Activated CD4-positive, CD25-positive, alpha-beta regulatory T cell (primary cell): Measurements from ENCODE around the gene PDE6D.
A peak's percentile ranks its signal among the peaks of the same experiment; 100 is the strongest.

ENCODE experiments used
- DNase-seq, 4 experiments: peaks; one replicate each; lab custom pipeline; 2025; lab: John Stamatoyannopoulos, UW

Gene PDE6D

DNA sequence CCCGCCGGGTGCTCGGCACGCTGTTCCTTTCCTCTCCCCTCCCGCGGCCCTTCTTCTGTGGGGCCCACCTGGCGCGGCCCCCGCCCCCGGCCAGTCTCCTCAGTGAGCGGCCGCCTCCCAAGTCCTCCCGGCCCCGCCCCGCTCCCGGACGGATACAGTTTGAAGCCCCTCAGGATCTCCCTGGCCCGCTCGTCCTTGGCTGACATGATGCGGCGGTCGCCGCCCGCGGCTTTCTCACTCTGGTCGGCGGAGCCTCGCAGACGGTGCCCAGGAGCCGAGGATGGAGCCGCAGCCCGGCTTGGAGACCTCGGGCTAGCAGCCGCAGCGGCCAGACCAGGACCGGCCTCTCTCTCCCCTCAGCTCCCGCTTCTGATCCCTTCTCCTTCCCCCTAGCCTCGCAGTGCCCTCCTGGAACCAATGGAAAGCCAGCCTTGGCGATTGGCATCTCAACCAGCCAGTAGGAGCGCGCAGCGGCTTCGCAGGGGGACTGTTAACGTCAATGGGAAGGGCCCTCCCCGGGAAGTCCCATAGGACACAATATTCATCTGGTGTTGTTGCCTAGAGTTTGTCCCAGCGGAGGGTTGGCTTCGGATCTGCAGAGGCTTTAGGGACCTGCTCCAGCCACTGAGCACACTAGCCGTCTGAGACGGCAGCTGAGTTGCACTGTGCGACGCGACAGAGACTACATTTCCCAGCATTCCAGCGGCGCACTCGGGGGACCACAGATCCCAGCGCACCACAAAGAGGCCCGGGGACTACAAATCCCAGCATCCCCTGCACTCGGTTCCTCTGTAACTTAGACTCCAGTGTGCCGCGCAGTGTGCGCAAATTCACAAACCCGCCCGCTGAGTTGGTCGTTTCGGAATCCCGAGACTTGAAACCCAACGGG is at the start of gene PDE6D:
TSS of gene PDE6D (minus strand) at position 374 of the 889 bp plus-strand sequence. CDS start at position 206, 168 bp downstream.
- peak; percentile 83 to 97 (median 86) for DNase-seq

DNA sequence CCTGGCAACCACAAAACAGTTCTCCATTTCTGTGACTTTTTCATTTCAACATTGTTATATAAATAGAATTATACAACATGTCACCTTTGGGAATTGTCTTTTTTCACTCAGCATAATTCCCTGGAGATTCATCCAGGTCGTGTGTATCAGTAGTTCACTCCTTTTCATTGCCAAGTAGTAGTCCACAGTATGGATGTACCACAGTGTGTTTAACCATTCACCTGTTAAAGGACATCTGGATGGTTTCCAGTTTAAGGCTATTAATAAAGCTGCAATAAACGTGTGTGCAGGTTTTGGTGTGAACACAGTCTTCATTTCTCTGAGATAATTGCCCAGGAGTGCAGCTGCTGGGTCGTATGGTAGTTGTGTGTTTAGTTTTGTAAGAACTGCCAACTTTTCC is 40.8 kb upstream of the PDE6D start:
- no peak for DNase-seq

DNA sequence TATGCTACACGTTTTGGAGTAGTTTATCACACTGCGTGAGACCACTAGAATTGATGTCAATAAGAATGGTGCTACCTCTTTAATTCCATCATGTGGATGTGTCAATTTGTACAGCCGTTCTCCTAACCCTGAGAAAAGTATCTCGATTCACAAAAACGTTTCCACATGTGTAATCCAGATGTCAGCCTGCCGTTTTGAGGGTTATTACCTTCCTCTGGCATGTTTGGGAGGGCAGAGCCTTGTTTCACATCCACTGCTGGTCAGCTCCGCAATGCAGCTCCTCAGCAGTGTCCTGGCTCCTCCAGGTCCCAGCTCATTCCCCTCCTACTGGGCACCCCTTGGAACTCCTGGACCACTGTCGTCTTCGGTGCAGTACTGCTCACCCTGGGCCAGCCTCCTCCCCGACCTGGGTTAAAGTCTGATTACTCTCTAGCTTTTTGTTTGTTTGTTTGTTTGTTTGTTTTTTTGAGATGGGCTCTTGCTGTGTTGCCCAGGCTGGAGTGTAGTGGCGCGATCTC is 39.8 kb upstream of the PDE6D start:
- no peak for DNase-seq

DNA sequence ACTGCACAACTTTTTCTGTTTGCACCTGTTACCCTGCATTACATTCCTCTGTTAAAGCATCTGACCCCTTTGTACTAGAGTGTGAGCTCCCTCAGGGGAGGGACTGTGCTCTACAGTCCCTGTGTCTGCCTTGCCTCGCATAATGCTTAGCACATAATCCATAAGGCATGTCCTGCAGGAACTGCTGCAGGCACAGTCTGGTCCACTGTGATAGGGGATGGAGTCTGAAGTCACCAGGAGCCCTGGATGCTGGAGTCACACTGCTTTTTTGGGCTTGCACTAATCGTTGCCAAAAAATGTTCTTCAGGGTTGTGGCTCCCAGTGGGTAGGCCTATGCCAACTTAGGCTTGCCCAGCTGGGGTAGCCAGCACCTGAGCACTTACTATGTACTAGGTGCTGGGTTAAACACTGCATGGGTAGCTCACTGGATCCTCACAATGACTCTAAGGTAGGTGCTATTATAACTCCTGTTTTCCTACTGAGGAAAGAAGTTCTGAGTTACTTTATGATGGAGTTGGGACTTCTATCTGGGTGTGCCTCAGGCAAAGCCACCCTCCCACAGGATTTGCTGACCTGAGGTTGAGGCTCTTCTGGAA is 38.5 kb upstream of the PDE6D start:
- no peak for DNase-seq

DNA sequence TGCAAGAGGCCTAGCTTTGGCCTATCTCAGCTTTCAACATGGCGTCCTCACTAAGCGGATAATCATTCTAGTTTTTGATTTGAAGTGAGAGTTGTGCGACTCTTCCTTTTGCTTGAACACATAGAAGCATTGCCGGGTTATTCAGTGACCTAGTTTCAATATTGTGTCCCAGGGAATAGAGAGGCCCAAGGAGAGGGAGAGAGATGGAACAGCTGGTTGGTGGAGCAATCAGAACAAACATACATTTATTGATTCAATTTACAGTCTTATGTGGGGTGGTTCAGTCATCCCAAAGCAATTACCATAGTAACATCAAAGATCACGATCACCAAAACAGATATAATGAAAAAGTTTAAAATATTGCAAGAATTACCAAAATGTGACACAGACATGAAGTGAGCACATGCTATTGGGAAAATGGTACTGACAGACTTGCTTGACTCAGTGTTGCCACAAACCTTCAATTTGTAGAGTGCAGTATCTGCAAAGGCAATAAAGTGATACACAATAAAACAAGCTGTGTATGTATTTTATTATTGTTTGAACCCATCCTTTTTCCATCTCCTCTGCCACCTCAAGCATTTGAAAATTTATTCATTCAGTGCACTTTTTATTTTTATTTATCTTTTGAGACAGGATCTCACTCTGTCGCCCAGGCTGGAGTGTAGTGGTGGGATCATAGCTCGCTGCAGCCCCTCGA is 35.4 kb upstream of the PDE6D start:
- DNase-seq = no peak

DNA sequence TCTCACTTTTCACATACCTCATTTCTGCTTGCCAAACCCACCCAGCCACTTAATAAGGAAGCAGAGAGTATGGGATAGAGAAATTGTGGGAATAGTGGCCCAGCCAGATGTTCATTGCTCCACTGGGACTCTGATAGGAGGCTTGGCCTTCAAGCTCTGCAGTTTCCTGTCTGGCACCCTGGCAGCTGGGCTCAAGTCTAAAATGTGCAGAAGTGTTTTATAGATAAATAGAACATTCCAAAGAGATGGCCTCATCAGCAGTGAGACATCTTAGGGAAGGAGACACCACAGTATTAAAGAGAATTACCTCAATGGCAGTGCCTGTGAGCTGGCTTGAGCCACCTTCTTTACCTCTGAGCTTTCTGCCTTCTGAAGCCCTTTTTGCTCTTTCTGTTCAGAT is 29.8 kb upstream of the PDE6D start:
- DNase-seq = no peak

DNA sequence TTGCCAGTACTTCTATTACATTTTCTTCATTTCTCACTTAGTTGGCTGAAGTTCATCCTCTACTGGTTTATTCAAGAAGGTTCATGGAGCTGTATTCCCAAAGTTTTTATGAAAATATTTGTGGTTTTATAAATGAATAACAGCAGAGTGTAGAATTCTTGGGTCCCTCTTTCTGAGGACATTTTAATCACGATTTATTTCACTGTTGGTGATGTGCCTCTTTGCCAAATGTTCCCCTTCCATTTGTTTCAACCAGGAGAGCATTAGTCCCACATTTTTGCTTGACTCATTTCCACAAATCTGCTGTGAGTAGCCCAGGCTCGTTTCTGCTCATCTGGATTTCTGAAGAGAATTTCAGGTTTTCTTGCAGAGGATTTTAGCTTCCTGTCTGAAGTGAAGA is 25.9 kb upstream of the PDE6D start:
- no peak for DNase-seq

DNA sequence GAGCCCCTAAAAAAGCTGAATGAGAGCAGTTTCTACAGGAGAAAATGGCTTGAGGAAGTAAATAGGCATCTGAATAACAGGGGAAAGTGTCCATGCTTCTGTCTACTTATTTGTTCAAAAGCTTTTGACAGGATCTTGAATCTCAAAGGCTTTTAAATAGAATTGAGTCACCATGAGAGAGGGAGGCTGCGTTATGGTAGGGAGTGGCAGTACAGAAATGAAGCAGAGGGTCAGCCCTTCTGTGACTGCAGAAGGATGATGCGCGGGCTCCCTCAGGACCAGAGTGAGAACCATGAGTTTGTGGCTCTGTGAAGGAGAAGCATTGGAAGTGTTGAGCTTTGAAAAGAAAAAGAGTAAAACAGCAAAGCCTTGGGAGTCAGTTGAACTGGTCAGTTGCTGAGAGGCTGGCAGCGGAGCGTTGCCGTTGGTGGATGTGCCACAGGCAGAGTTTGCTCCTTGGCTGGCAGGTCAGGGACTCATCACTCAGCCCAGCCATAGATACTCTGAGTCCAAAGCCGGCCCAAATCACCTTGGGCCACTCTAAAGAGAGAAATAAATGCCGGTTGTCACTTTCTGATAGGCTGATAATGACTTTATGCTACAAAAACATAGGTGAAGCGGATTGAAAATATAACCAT is 22.5 kb upstream of the PDE6D start:
- no peak for DNase-seq

DNA sequence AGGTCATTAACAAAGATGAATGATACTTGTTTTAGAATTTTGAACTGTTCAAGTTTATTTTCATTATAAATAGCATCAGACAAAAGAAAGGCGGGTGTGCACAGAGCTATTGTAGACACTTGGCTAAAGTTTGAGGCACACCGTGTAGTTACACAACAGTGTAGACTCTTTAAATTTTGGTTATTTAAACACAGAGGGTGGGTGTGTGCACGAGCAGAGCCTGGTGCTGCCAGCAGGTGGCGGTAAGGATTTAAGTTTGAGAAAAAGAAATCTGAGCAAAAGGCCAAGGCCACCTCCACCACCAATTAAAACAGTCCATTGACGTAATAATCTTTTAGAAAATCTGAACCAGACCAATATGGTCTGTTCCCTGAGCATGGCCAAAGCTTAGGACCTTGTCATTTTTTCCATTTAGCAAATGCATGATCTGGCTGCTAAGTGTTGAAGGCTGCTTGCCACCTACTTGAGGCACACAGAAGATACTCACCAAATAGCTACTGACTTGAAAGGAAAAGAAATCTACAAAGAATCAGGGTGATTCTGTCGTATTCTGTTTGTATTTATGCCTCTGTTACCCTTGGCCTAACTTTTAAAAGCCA is 19.5 kb upstream of the PDE6D start:
- peak in 2 of 4 experiments; percentile 6 to 15 for DNase-seq

DNA sequence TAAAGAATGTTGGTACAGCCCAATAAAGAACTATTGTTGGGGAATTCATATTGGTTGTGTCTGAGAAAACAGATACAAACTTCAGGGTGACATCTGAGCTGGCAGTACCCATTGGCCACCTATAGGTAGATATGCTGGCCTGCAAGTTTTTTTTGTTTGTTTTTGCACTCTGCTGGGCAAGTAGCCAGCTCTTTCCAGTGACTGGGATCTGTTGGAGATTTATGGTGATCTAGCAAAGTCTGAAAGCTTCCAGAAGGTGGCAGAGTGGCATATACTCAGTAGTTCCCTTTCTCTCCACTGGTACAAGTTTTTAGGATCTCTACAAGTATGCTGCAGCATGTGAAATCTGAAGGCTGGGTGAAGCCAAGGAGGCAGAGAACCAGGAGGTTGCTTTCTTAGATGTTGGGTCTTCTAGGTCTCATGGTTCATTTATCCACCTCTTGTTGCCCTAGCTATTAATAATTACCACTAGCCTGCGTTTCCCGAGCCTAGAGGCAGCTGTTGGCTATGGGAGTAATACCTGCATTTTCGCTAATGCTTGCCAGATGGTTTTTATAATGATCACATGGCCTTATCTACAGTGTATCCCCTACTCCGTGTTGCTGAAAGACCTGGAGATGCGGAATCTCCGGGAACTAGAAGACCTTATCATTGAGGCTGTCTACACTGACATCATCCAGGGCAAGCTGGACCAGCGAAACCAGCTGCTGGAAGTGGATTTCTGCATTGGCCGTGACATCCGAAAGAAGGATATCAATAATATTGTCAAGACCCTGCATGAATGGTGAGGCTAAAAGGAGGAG is 14.6 kb upstream of the PDE6D start:
- DNase-seq = no peak

DNA sequence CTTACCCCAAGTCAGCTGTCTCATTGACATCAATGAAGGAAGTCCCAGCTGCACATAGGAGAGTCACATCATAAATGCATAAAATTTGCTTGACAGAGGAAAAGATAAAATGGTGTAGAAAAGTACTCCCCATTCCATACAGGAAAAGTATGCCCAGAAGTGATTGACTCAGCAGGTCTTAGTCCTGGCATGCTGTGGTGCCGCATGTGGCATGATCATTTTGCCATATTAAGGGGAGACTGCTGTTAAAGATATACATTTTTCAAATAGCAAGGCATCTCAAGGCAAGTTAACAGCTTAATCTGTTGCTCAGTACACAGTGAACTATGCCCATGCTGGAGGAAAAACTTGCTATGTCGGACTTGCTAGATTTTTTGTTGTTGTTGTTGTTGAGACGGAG is 13.3 kb upstream of the PDE6D start:
- no peak for DNase-seq

DNA sequence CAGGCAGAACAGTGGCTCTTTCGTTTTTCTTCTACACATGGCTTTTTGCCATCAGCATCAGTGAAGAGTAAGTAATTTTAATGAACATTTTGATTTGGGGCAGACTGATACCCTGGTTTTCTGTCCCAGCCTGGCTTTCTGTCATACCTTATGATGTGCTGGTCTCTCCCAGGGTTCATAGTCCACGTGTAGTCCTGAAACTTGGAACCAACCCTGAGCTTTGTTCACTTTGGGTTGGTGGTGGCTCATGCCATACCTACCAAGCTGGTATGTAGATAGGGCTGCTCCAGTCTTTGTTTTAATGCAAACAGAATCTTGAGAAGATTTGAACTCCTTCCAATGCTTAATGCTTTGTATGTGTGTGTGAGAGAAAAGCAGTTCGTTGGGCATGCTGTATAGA is 10.0 kb upstream of the PDE6D start:
- DNase-seq = no peak

DNA sequence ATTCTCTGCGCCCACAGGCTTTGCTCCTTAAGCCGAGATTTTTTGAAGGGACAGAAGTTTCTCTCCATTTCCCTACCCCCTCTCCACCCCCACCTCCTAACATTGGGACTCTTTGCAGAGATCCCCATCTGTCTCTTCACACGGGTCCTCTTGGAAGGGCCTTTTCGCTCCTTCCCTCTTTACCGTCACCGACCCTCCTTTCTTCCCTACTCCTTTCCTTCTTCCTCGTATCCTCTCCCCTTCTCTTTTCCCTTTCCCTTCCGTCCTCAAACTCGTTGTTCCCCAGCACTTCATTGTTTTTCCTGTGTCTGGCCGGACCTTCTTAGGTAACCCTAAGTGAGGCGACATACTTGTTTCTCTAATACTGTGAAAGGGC is 5.8 kb upstream of the PDE6D start:
- DNase-seq = no peak

DNA sequence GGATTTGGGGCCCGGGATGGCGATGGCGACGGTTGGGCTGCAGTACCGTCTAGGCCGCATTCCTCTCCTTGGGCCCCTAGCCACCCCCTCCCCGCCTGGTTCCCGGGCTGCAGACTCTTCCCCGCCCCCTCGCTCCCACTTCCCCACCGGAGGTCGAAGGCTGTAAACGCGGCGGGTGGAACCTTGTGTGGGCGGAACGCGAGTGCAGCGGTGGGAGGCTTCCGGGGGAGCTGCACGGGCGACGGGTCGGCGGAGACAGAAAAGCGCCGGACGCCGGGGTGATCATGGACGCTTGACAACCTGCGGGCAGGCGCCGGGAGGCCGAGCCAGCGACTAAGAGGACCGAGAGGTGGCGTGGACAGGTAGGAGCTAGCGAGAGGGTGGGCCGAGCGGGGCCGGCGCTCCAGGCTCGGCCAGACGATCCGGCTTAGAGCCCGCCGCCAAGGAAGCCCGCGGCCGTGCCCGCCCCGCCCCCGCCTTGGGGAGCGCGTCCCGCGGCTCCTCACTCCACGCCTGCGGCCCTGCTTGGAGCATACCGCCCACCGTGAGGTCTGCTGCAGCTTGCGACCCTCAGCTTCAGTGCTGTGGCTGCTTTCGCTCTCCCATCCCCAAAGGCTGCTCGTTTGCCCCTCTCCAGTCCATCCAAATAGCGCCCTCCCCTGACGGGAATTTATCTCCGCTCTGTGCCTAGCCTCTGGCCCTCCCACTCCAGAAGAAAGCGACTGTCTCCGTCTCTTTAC is 5.3 kb upstream of the PDE6D start, which contains the start of gene COPS7B:
TSS of gene COPS7B (plus strand) at position 269 of the 740 bp plus-strand sequence. CDS start 2,126 bp downstream, outside the sequence.
- peak; percentile 60 to 67 (median 64) for DNase-seq

DNA sequence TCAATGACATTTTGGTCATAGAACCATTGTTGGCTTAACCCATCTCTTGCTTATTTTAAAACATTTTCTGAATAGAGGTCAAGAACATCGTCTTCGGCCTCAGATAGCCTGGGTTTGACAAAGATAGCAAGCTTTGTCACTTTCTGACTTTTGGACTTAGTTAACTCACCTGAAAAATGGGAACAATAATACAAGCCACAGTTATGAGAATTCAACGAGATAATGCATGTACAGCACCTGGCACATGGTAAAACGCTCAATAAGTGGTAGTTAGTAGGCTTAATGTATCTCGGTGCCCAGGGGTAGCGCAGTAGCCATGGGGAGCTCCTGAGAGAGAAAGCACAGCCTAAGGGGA is 4.7 kb upstream of the PDE6D start:
- no peak for DNase-seq

DNA sequence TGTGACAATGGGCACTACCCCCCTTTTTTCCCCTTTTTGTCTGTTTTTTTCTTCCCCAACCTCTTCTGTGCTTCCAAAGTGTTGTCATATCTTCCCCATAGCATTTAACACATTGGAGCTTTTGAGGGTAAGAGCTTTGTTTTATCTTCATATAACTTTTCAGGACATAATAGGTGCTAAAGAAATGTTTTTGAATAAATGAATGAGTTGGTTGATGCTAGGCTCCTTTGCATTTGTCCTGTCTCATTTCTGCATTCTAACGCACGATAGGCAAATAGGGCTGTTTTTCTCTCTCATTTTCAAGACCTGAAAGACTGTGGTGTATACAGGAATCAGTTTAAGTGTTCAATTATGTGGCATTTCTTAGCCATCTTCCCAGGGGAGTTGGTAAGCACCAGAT is 4.3 kb upstream of the PDE6D start:
- no peak for DNase-seq

DNA sequence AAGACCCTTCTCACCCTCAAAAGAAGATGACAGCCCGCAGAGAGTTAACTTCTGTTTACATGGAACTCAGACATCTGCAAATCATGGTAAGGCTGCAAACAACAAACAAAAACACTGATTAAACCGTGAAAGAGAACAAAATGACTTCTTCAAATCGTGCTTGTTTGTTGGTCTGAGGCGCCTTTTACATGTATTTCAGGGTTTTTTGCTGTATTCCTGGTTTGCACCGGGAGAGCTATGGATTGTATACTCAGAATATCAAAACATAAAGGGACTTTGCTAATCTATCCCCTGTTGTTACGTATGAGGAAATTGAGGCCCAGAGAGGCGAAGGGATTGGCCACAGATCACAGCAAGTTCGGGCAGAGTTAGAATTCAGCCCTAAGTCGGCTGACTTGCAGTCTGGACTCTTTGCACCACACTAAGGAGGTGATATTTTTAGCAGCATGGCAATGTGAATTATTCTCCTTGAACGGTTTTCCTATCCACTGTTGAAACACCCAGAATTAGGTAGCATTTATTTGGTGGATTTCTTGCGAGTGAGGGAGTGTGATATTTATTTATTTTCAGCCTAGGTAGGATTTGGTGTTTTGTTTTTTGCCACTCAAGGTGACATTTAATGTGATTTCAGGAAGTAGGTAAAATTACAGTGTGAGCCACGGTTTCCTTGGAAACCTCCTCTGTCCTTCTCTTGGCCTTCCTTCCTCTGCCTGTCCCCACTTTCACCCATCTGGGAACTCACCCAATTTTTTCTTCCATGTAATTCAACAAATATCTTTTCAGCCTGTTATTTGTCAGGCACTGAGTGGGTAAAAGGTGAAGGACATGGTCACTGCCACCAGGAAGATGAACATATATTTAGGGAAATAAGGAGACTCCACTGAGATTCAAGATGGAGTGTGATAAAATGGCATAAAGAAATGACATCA is 980 bp upstream of the PDE6D start:
- DNase-seq = no peak

DNA sequence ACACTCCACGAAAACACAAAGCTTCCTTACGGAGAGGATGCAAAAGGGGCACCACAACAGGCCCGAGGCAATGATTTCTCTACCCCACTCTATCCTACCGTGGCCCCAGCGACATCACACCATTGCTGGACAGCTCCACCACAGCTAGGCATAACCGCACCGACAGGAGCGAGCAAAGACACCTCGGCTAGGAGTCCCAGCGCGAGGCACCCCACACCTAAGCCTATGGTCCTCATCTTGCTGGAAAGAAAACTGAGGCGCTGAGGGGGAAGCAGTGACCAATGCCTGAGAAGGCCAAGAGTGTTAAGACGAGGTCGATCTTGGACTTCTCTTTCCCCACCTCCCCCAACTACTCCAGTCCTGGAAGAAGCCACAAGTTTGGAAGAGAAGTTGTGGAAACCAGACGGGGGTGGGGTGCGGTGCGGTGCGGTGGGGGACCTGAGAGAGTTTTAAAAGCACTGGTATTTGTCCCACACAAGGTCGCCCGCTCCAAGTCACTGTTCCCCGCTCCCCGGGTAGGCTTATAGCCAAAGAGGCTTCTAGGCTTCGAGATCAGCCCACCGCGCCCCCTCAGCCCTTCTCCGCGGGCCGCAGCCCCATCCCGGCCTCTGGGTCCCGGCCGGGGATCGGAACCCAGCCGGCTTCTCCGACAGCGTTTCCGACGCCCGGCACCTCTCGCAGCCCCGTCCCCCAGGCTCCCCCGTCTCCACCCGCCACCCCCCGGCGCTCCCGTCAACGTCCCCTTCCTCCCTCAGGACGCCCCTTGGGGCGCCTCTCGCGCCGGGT is 766 bp downstream of the PDE6D start:
- DNase-seq = no peak
